ENCODE data around the gene TBCE.

The TBCE gene

DNA sequence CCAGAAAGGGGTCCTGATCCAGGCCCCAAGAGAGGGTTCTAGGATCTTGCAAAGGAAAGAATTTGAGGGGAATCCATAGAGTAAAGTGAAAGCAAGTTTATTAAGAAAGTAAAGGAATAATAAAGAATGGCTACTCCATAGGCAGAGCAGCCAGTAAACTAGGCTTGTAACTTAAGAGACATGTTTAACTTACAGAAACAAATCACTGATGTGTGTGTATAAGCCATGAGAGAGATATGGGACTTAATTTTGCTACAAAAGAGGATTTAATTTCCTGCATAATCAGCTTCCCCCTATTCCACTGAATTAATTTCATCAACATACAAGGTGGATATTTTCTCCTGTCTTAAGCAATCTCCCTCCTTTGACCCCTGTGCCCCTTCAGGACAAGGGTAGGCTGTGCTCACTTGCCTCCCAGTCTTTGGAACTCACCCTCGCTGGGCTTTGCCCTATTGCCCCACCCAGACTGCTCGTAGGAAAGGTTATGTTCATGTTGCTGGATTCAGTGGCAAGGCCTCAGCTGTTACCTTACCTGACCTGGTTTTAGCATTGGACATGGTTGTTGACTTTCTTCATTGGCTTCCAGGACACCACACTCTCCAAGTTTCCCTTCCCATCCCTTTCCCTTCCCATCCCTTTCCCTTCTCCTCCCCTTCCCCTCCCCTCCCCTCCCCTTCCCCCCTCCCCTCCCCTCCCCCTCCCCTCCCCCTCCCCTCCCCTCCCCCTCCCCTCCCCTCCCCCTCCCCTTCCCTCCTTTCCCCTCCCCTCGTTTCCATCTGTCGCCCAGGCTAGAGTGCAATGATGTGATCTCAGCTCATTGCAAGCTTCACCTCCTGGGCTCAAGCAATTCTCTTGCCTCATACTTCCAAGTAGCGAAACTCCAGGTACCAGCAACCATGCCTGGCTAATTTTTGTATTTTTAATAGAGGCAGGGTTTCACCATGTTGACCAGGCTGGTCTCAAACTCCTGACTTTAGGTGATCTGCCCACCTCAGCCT, 44.6 kb downstream of the TBCE start:
- DNase-seq = no peak

GRCh38 chr1:235415008-235415904, 48.0 kb downstream of the TBCE start:
- peak; percentile 38 for DNase-seq

- DNase-seq = no peak
Measured at GRCh38 chr1:235416662-235417049, 49.4 kb downstream of the TBCE start.

DNA sequence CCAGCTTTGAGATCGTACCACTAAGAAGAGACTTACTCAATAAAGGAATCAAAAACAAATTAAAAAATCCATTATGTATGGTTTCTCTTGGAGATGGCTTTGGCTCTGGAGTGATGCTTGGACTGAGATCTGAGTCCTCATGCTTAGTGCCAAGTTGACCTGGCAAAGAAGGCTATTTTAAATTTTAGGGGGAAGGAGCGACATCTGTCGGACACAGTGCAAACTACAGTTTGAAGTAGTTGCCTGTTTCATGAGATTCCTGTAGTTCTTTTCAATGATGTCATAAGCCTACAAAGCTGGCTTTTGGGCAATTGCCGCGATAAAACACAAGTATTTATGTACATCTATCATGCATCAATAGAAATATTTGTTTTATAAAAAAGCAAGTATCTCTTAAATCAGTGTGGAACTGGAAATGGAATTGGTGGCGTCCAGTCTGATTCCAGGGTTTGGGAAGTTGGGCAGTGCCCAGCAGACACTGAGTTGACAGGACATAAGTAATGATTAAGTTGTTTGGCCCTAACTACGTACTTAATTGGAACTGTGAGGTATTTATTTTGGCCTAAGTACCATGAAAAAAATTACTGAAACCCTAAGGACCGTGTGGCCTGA, 50.0 kb downstream of the TBCE start:
- DNase-seq = peak; percentile 18

DNA sequence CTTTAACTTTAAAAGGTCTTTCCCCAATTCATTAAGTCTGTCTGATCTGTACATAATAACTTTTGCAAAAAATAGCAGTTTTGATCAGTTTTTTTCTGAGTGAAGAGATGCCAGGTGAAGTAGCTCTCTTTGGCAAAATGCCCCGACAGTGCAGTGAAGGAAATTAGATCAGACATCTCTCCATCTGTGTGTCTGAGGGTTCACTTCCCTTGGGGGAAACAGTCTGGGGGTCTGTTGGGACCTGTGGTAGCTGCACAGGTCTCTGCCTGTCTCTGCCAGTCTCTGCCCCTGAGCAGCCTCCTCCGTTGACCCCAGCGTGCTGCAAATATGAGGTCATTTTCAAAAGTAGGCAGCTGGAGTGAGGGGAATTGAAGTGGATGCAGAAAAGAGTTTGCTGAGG, 54.5 kb downstream of the TBCE start:
- no peak for DNase-seq

DNA sequence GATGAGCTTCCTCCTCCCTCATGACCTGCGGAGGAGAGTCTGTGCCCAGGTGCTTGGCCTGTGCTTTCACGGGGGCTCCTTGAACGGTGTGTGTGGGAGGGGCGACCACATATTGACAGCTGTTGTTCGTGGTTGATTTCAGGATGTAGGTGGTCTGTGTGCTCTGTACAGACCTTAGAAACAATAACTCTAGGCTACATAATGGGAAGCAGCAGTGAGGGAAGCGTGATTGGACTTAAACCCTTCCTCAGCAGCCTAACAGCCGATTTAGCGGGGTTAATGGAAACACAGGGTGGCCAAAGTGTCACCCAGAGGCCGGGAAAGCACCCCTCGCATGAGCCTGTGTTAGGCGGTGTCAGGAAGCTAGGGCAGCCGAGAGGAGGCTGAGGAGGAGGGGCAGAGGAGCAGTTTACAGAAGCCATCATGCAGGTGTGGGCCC, 56.0 kb downstream of the TBCE start:
- DNase-seq = no peak

GRCh38 chr1:235424092-235424491, 56.9 kb downstream of the TBCE start:
- DNase-seq = no peak

GRCh38 chr1:235425357-235425756, 58.1 kb downstream of the TBCE start:
- no peak for DNase-seq

DNA sequence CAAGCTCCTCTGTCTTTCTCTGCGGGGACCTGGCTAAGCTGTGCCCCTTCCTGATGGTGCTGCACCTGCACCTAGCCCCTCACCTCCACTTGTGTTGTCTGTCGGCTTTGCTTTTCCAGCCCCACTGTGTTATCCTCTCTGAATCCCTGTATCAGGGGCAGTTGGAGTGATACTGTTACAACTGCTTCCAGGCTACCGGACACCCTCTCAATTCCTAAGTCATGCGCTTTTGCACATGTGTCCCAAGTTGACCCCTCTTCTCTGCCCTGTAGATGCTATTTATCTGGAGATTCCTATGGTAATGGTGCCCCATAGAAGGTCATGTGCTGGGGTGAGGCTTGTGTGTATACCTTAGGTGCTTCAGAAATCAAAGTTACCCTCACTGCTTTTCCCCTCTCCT, 58.9 kb downstream of the TBCE start:
- DNase-seq = no peak

DNA sequence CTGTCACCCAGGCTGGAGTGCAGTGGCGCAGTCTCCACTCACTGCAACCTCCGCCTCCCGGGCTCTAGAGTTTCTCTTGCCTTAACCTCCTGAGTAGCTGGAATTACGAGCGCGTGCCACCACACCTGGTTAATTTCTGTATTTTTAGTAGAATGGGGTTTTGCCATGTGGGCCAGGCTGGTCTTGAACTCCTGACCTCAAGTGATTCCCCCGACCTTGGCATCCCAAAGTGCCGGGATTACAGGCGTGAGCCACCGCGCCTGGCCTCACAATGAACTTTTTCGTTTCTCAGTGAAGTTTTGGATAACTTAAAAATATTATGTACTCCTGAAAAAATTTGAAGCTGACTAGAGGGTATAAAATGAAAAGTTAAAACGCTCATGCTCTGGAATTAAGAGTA, 59.5 kb downstream of the TBCE start:
- no peak for DNase-seq

GRCh38 chr1:235427447-235427846, 60.2 kb downstream of the TBCE start:
- no peak for DNase-seq

GRCh38 chr1:235429143-235429542, 61.9 kb downstream of the TBCE start:
- no peak for DNase-seq

DNA sequence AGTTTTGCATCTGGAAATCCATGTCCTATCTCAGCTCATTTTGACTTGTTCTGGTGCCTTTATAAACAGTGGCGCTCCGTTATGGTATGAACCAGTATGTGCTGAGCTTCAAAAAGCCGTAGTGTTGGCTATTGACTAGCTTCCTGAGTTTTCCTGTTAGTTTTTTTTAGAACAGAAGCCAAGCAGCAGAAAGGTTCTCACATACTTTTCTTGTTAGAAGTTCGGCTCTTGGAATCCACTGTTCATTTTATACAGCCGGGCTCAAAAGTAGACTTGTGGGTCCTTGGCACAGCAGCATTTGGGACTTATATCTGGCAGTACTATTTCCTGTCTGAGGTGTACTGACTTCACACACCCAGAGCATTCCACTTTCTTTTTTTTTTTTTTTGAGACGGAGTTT, 63.8 kb downstream of the TBCE start:
- no peak for DNase-seq

DNA sequence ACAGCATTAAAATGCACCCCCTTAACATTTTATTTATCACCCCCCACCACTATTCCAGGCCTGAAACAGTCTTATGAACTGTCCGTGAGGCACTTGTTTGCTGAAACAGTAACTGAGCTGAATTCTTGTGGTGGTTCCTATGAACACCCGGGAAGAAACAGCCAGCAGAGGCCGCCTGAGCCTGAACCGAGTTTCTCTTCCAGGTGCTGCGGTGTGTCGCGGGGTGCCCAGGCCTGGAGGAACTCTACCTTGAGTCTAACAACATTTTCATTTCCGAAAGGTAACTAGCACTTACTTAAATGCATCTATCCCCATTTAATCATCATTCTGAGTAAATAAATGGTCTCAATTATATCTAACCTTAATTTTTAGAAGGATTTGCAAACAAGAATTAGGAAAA, 66.8 kb downstream of the TBCE start:
- DNase-seq = no peak

DNA sequence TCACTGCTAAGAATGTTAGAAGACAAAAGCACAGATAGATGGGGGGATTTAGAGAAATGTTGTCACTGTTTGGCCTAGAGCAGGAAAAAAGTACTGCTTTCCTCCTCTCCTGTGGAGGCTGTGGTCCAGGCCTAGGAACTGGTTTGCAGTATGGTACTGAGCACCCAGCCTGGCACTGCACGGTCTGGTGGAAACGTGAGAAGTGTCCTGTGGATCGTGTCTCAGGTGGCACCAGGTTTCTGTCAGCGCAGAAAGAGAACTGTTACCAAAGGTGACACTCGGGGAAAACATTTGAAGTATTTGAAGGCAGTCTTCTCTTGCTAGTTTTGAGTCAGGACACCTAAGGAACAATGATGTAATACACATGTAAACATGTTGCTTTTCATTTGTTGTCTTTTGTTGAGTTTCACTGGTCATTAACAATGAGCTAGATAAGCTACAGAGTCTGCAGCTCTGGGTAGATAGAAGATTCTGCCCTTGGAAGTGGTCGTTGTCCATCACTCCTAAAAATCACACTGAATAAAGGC, 74.0 kb downstream of the TBCE start:
- DNase-seq = no peak

GRCh38 chr1:235442788-235443429, 75.7 kb downstream of the TBCE start:
- DNase-seq = no peak

DNA sequence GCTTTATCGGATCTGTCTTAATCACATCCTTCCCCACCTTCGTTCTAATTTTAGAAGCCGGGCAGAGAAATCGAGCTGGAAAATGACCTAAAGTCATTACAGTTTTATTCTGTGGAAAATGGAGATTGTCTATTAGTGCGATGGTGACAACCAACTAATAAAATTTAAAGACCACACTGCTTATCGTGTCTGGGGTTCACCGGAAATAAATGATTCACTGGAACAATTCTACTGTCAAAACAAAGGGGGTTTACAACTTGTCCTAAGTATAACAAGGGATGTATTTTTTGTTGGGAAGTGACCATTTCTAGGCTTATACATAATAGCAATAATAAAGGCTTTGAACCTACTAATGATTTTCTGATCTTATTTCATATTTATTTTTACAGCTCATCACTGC, 81.4 kb downstream of the TBCE start:
- no peak for DNase-seq

DNA sequence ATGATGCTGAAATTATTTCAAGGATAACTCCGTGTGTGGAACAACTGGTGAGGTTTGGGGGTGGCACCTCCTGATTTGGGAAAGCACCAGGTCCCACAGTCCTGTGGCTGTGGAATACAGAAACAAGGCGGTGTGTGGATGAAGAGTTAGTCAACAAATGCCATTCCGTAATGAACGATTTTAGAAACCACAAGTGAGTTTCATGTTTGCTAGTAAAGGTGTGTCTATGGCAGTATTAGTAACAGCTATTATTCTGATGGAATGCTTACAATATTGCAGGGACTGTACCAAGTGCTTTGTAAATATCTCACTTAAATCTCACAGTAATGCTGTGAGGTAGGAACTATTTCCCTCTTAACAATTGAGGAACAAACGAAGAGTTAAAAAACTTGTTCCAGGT, 83.2 kb downstream of the TBCE start:
- DNase-seq = no peak

GRCh38 chr1:235450886-235451483, 83.8 kb downstream of the TBCE start:
- no peak for DNase-seq

DNA sequence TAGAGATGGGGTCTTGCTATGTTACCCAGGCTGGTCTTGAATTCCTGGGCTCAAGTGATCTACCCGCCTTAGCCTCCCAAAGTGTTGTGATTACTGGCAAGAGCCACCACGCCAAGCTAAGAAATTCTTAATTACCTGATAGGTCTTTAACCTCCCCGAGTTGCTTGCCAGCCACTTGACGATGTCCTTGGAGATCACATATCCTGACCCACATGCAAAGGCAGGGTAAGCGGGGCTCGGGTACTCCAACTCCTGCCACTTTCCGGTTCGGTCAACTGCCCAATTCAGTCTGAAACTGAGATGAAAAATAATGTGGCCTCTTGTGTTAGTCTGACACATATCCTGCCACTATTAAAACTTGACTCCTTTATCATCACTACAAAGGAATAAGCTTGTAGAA, 86.8 kb downstream of the TBCE start:
- no peak for DNase-seq

DNA sequence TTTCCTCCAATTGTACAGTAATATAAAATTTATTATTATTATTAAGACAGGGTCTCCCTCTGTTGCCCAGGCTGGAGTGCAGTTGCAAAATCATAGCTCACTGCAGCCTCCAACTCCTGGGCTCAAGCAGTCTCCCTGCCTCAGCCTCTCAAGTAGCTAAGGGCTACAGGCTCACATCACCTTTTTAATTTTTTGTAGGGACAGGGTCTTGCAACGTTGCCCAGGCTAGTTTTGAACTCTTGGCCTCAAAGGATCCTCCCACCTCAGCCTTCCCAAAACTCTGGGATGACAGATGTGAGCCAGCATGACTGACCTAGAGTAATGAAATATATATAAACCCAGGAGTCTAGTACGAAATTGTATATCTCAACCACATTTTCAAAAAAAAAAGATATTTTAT, 87.9 kb downstream of the TBCE start:
- DNase-seq = no peak

- DNase-seq = no peak
Measured at GRCh38 chr1:235455823-235456222, 88.6 kb downstream of the TBCE start.

All from NCI-H2029 treated with DMSO at 0.1 percent for 48 hours (cell line).